Measurements from ENCODE around the gene VASN. TPM values are rescaled to one million over a fixed set of nuclear protein-coding genes. Genes with fewer than 3 reads are reported as not detected.

VASN gene
- total and polyA plus RNA-seq, 9 of the 15 experiments (the other 6 are each of a cell fraction or from before 2014, with no cell fraction given): 0.01 to 2.5 (median 0.41) TPM; not detected in 1

GRCh38 chr16:4369007-4369733 is 2.5 kb upstream of the VASN start:
- H3K36me3 ChIP-seq (ENCODE audit: control insufficient read depth, insufficient read depth, low read length): peaks cover 16% of the 10 kb centered on the region; the same call in 2 of the 3 replicates
- POLR2A ChIA-PET: interaction anchor here (0.9 kb wide), 1 partner anchor 12 kb away, joined by 3 read pairs; no protein-coding TSS in a partner anchor
- H3K4me3 ChIP-seq: no peak overlapping the region
- ATAC-seq: no peak
- no peak for FAIRE-seq
- peaks cover 2% of the 10 kb centered on the region; the same call in 1 of the 2 replicates for H4K20me1 ChIP-seq (replicated peaks; ENCODE audit: control insufficient read depth, insufficient read depth, low read length)
- CTCF ChIA-PET (ENCODE audit: low intra/inter-chr PET ratio): no interaction called here
- peaks cover 44 to 77% of the 10 kb centered on the region in 2 experiments for H3K4me1 ChIP-seq (replicated peaks in 1 of 2; ENCODE audit: control insufficient read depth in 2 of 2, insufficient read depth in 2 of 2, low read length in 2 of 2)
- peaks cover 12% of the 10 kb centered on the region for H3K79me2 ChIP-seq (ENCODE audit: control insufficient read depth, insufficient read depth, low read length)
- 77% methylated on average over 11 of the region's 13 CpGs for WGBS (ENCODE audit: insufficient coverage, low coverage, missing lambda C conversion rate)
- DNase-seq (ENCODE audit: extremely low read depth in 1 of 4, low spot score in 3 of 4): no peak
- peak overlapping the region in 1 of 2 experiments; percentile 91; a peak in 2 of 4 replicates for H3K9ac ChIP-seq (ENCODE audit: insufficient read depth in 1 of 2, low read depth in 2 of 2, low read length in 2 of 2)
- BruUV-seq (replicated peaks): no TSS peak
- no peak overlapping the region for H3K4me2 ChIP-seq (ENCODE audit: insufficient read depth, low read length)
- H3K27me3 ChIP-seq (ENCODE audit: control insufficient read depth in 2 of 2, insufficient read depth in 2 of 2, low read length in 2 of 2): no peaks in the 10 kb centered on the region
- H3K27ac ChIP-seq (ENCODE audit: extremely low read depth, low read depth, low read length): no peak overlapping the region
- TF ChIP-seq MED1 (CRISPR knock-in tag; IDR thresholded peaks at IDR 0.05; ENCODE audit: borderline replicate concordance): no peak
- no peak for TF ChIP-seq ETV6 (IDR thresholded peaks at IDR 0.05; ENCODE audit: borderline replicate concordance in 1 of 2, low read depth in 2 of 2, low read length in 1 of 2)
- TF ChIP-seq ETV6 (CRISPR knock-in tag; IDR thresholded peaks at IDR 0.05; ENCODE audit: borderline replicate concordance): no peak
- no peak for TF ChIP-seq ZNF79 (CRISPR knock-in tag; IDR thresholded peaks at IDR 0.05; ENCODE audit: low read depth)
- no peak for TF ChIP-seq LEF1 (IDR thresholded peaks at IDR 0.05)
- TF ChIP-seq NEUROD1 (IDR thresholded peaks at IDR 0.05; ENCODE audit: borderline replicate concordance, low read depth, low read length, partially characterized antibody): no peak
- TF ChIP-seq FOS (IDR thresholded peaks at IDR 0.05; ENCODE audit: extremely low read depth, insufficient read length): no peak
- TF ChIP-seq GABPA (tag; conservative IDR thresholded peaks at IDR 0.05; ENCODE audit: low read depth): no peak
- TF ChIP-seq ARID2 (IDR thresholded peaks at IDR 0.05): no peak
- TF ChIP-seq ZNF12 (CRISPR knock-in tag; IDR thresholded peaks at IDR 0.05): no peak
- TF ChIP-seq ZFP91 (CRISPR knock-in tag; IDR thresholded peaks at IDR 0.05): no peak
- intact Hi-C loops (cut with micrococcal nuclease): no loop called here
- H2AFZ ChIP-seq (ENCODE audit: low read depth, low read length): no peak overlapping the region
- no peaks in the 10 kb centered on the region for H3K9me1 ChIP-seq (ENCODE audit: control insufficient read depth, insufficient read depth, low read length)
- H3K9me3 ChIP-seq (replicated peaks; ENCODE audit: control insufficient read depth, insufficient read depth, low read depth, low read length): no peaks in the 10 kb centered on the region
- in situ Hi-C loops (cut with MboI): no loop called here

All from K562 (cell line).